Activated CD4-positive, alpha-beta T cell treated with anti-CD3 and anti-CD28 coated beads for 36 hours (primary cell): ENCODE measurements around the gene MGME1. TPM values are rescaled to one million over a fixed set of nuclear protein-coding genes. Genes with fewer than 3 reads are reported as not detected.

Experiments used
- ATAC-seq: fragments of 200-7000 bp; cut with Tn5 transposase; one replicate; pipeline ENCODE4 v1.10.0; 2021; ENCODE audit warnings: mild to moderate bottlenecking, moderate library complexity
- CTCF ChIA-PET: fragments of 350-600 bp; sonication (Branson Sonifier 250); formaldehyde crosslinking; loops from one replicate; lab custom pipeline; 2021; ENCODE audit warnings: antibody characterized with exemption; lab: Charles Lee
- POLR2A ChIA-PET: fragments of 350-600 bp; sonication (Branson Sonifier 250); formaldehyde crosslinking; loops from one replicate; lab custom pipeline; 2021; ENCODE audit warnings: antibody characterized with exemption, inconsistent platforms; lab: Charles Lee
- DNase-seq: peaks from one replicate; pipeline ENCODE4 v3.0.0-alpha.2; 2020
- H3K27ac Mint-ChIP-seq: one replicate; pipeline ENCODE4 v1.8.0; 2021; ENCODE audit warnings: mixed read lengths
- H3K27me3 Mint-ChIP-seq: one replicate; pipeline ENCODE4 v1.8.0; 2021; ENCODE audit warnings: mixed read lengths
- H3K36me3 Mint-ChIP-seq: one replicate; pipeline ENCODE4 v1.8.0; 2021; ENCODE audit warnings: low read depth, mixed read lengths
- H3K4me1 Mint-ChIP-seq: one replicate; pipeline ENCODE4 v1.8.0; 2021; ENCODE audit warnings: mixed read lengths
- H3K4me3 Mint-ChIP-seq: one replicate; pipeline ENCODE4 v1.8.0; 2021; ENCODE audit warnings: mild to moderate bottlenecking, moderate library complexity, mixed read lengths
- H3K9me3 Mint-ChIP-seq: one replicate; pipeline ENCODE4 v1.8.0; 2021; ENCODE audit warnings: low read depth, mixed read lengths
- intact Hi-C, 2 experiments: fragments of 100-400 bp; cut with DNase I in 1 of 2; cut with micrococcal nuclease in 1 of 2; formaldehyde crosslinking; loops; one replicate each; pipeline versions ENCODE4 v1.14.2 to v1.15.1; 2022 to 2024; cut with DNase I, micrococcal nuclease
- total RNA-seq, 2 experiments: library from RNA; stranded (reverse); gene quantifications; one replicate each; pipeline ENCODE4 v1.2.3, GENCODE V29; 2021

MGME1 gene
- total RNA-seq, 2 experiments from 2014 or later: 24.1 to 29.7 TPM

GRCh38 chr20:17941087-17941825 is 27.6 kb upstream of the MGME1 start:
- ChIA-PET POLR2A (interaction anchor here (0.5 kb wide), 1 partner anchor 25 kb away, joined by 3 read pairs; no protein-coding TSS in a partner anchor), CTCF (interaction anchor here (1.0 to 1.4 kb wide), 2 partner anchors 16 to 17 kb away, joined by 4 read pairs; no protein-coding TSS in a partner anchor)
- Mint-ChIP-seq H3K36me3 (peaks cover 43% of the 10 kb centered on the region), H3K9me3 (no peaks in the 10 kb centered on the region), H3K4me3 (no peak overlapping the region), H3K4me1 (peaks cover 18% of the 10 kb centered on the region), H3K27ac (no peak overlapping the region), H3K27me3 (no peaks in the 10 kb centered on the region)
- no peak for ATAC-seq
- intact Hi-C loops: no loop called here
- DNase-seq: no peak

DNA sequence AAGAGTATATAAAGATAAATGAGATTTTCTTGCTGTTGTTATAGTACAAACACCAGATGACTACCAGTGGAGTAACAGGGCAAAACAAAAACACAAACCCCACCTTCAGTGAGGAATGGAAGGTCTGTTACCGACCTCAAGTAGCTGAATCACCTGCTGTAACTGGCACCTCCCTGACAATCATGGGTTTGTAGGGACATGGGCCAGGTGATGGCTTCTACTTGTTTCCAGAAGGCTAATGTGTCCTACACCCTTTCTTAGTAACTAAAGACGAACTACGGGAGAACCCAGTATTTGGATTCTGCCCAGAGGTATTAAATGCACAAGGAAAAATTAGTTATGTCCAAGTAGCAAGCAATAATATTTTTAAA is 27.0 kb upstream of the MGME1 start:
- intact Hi-C loops: no loop called here
- Mint-ChIP-seq H3K9me3 (no peaks in the 10 kb centered on the region), H3K27ac (no peak overlapping the region), H3K4me3 (no peak overlapping the region), H3K4me1 (peaks cover 16% of the 10 kb centered on the region), H3K36me3 (peaks cover 49% of the 10 kb centered on the region), H3K27me3 (no peaks in the 10 kb centered on the region)
- ChIA-PET POLR2A (no interaction called here), CTCF (interaction anchor here (1.0 to 1.4 kb wide), 2 partner anchors 15 to 17 kb away, joined by 4 read pairs; no protein-coding TSS in a partner anchor)
- no peak for DNase-seq
- ATAC-seq: no peak

- intact Hi-C loops: no loop called here
- DNase-seq (no peak), ATAC-seq (no peak)
- Mint-ChIP-seq H3K27me3 (no peaks in the 10 kb centered on the region), H3K4me1 (peaks cover 16% of the 10 kb centered on the region), H3K36me3 (peaks cover 62% of the 10 kb centered on the region), H3K4me3 (no peak overlapping the region), H3K27ac (peak overlapping the region; percentile 47), H3K9me3 (no peaks in the 10 kb centered on the region)
- ChIA-PET CTCF (no interaction called here), POLR2A (no interaction called here)
These were observed 25.5 kb upstream of the MGME1 start for GRCh38 chr20:17943343-17943742.

GRCh38 chr20:17944854-17945474 is 23.9 kb upstream of the MGME1 start:
- Mint-ChIP-seq H3K27me3 (no peaks in the 10 kb centered on the region), H3K9me3 (no peaks in the 10 kb centered on the region), H3K4me1 (peaks cover 8% of the 10 kb centered on the region), H3K36me3 (peaks cover 76% of the 10 kb centered on the region), H3K27ac (no peak overlapping the region), H3K4me3 (no peak overlapping the region)
- ChIA-PET CTCF (interaction anchor here (1.0 kb wide), 1 partner anchor 9 kb away, joined by 3 read pairs; no protein-coding TSS in a partner anchor), POLR2A (no interaction called here)
- ATAC-seq: no peak
- DNase-seq: no peak
- intact Hi-C loops: no loop called here

DNA sequence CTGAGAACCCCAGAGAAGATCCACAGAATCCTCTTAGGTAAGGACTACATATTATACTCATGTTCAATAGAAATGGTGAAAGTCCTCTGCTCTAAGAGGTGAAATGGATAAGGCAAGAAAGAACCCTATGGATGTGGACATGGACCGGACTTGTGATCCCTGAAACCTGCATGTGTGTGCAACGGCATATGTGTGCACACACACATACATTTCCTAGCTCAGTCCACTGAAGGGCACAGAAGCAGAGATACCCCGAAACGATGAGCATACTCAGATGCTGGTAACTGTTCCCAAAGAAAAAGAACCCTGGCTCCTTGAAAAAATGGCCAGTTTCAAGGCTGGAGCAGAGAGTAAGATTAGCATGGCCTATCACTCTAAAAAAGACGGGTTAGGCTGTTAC is 22.8 kb upstream of the MGME1 start:
- H3K27me3 Mint-ChIP-seq: no peaks in the 10 kb centered on the region
- ChIA-PET CTCF (interaction anchor here (1.2 kb wide), 1 partner anchor 20 kb away, joined by 3 read pairs; no protein-coding TSS in a partner anchor), POLR2A (interaction anchor here (0.6 to 0.7 kb wide), 2 partner anchors 14 to 67 kb away, joined by 3 read pairs; no protein-coding TSS in a partner anchor)
- ATAC-seq (no peak), DNase-seq (no peak)
- H3K27ac Mint-ChIP-seq: no peak overlapping the region
- peaks cover 3% of the 10 kb centered on the region for H3K4me1 Mint-ChIP-seq
- intact Hi-C loops: no loop called here
- H3K9me3 Mint-ChIP-seq: no peaks in the 10 kb centered on the region
- peaks cover 78% of the 10 kb centered on the region for H3K36me3 Mint-ChIP-seq
- H3K4me3 Mint-ChIP-seq: no peak overlapping the region

- Mint-ChIP-seq H3K9me3 (no peaks in the 10 kb centered on the region), H3K27ac (no peak overlapping the region), H3K36me3 (peaks cover 82% of the 10 kb centered on the region), H3K27me3 (no peaks in the 10 kb centered on the region), H3K4me1 (peaks cover 3% of the 10 kb centered on the region), H3K4me3 (no peak overlapping the region)
- ChIA-PET CTCF (interaction anchor here (1.2 kb wide), 1 partner anchor 19 kb away, joined by 3 read pairs; no protein-coding TSS in a partner anchor), POLR2A (no interaction called here)
- intact Hi-C loops: loop anchor here in 1 of 2 experiments (1.0 kb wide), 1 partner anchor 8 kb away; no protein-coding TSS in a partner anchor
- no peak for ATAC-seq
- DNase-seq: no peak
These were observed 22.0 kb upstream of the MGME1 start for GRCh38 chr20:17946572-17947473.

- Mint-ChIP-seq H3K36me3 (peaks cover 84% of the 10 kb centered on the region), H3K4me3 (no peak overlapping the region), H3K27ac (no peak overlapping the region), H3K9me3 (no peaks in the 10 kb centered on the region), H3K27me3 (no peaks in the 10 kb centered on the region), H3K4me1 (peaks cover 3% of the 10 kb centered on the region)
- ATAC-seq: no peak
- ChIA-PET CTCF (interaction anchor here (0.7 to 2.2 kb wide), 3 partner anchors 8 to 51 kb away, joined by 3 to 7 read pairs (median 3); no protein-coding TSS in a partner anchor), POLR2A (no interaction called here)
- intact Hi-C loops: loop anchor here in 1 of 2 experiments (1.0 kb wide), 1 partner anchor 8 kb away; no protein-coding TSS in a partner anchor
- DNase-seq: no peak
These were observed 21.4 kb upstream of the MGME1 start for GRCh38 chr20:17947474-17947815.

DNA sequence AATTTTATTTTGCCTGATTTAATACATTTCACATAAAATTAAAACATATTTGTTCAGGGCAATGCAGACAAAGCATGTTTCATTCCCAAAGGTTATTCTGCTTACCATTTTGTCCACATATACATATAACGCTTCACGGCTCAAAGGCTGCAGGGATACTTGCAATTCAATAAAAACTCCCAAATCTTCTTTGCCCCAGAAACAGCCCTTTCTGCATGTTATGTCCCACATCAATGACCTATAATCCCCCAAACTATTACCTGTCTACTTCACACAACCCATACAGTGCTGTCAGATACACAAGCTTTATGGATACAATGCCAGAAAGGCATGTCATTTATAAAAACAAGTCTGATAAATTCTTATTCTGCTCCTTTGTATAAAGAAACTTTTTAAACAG is 20.4 kb upstream of the MGME1 start:
- CTCF ChIA-PET: interaction anchor here (0.7 to 2.2 kb wide), 4 partner anchors 9 to 50 kb away, joined by 3 to 7 read pairs (median 3); no protein-coding TSS in a partner anchor
- POLR2A ChIA-PET: no interaction called here
- Mint-ChIP-seq H3K27ac (no peak overlapping the region), H3K9me3 (no peaks in the 10 kb centered on the region), H3K36me3 (peaks cover 86% of the 10 kb centered on the region), H3K4me3 (no peak overlapping the region), H3K27me3 (no peaks in the 10 kb centered on the region), H3K4me1 (peaks cover 3% of the 10 kb centered on the region)
- ATAC-seq: no peak
- no peak for DNase-seq
- intact Hi-C loops: no loop called here

GRCh38 chr20:17949899-17950298 is 18.9 kb upstream of the MGME1 start:
- POLR2A ChIA-PET: no interaction called here
- H3K4me1 Mint-ChIP-seq: peaks cover 3% of the 10 kb centered on the region
- H3K9me3 Mint-ChIP-seq: no peaks in the 10 kb centered on the region
- no peaks in the 10 kb centered on the region for H3K27me3 Mint-ChIP-seq
- H3K27ac Mint-ChIP-seq: no peak overlapping the region
- CTCF ChIA-PET: no interaction called here
- ATAC-seq: no peak
- intact Hi-C loops: no loop called here
- DNase-seq: no peak
- peaks cover 89% of the 10 kb centered on the region for H3K36me3 Mint-ChIP-seq
- H3K4me3 Mint-ChIP-seq: no peak overlapping the region

GRCh38 chr20:17950670-17951069 is 18.1 kb upstream of the MGME1 start:
- ATAC-seq: no peak
- Mint-ChIP-seq H3K9me3 (no peaks in the 10 kb centered on the region), H3K27ac (no peak overlapping the region), H3K4me3 (no peak overlapping the region), H3K4me1 (peaks cover 10% of the 10 kb centered on the region), H3K27me3 (no peaks in the 10 kb centered on the region), H3K36me3 (peaks cover 93% of the 10 kb centered on the region)
- intact Hi-C loops: no loop called here
- no peak for DNase-seq
- ChIA-PET CTCF (interaction anchor here (1.4 kb wide), 1 partner anchor 12 kb away, joined by 4 read pairs; no protein-coding TSS in a partner anchor), POLR2A (no interaction called here)

DNA sequence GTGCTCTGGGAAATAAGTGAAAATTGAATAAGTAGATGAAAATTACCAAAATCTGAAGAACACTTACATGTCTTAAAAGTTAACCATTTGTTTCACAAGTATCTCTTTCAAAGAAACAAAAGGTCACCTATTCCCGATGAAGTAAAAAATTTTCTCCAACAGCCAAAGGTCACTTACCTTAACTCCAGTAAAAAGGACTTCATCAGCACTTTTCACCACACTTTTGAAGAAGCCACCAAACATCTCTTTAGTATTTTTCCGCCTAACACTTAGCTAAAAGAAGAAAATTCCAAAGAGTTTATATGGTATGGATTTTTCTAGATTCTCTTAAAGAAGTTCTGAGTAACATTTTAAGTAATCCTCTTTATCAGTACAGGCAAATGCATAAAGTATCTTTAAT is 17.5 kb upstream of the MGME1 start:
- Mint-ChIP-seq H3K27me3 (no peaks in the 10 kb centered on the region), H3K27ac (no peak overlapping the region), H3K4me1 (peaks cover 14% of the 10 kb centered on the region), H3K9me3 (no peaks in the 10 kb centered on the region), H3K36me3 (peaks cover 94% of the 10 kb centered on the region), H3K4me3 (no peak overlapping the region)
- ChIA-PET POLR2A (no interaction called here), CTCF (interaction anchor here (0.9 to 1.4 kb wide), 2 partner anchors 13 to 43 kb away, joined by 4 read pairs; no protein-coding TSS in a partner anchor)
- no peak for ATAC-seq
- DNase-seq: no peak
- intact Hi-C loops: no loop called here
